Activated CD4-positive, alpha-beta T cell treated with anti-CD3 and anti-CD28 coated beads, Interleukin-2, amount 50 U/mL, for 24 hours (primary cell): Measurements from ENCODE around the gene LAMTOR4.
"Not testable (repeated sequence)": the region's sequence is repeated elsewhere in the genome, so short reads cannot be mapped to it uniquely, and the experiment has no call there.

ENCODE experiments used
- DNase-seq, 2 donors: peaks; one replicate each; pipeline ENCODE4 v3.0.0-alpha.2; 2020; ENCODE audit warnings: low read depth in 1 of 2, low spot score in 1 of 2

LAMTOR4 gene

GRCh38 chr7:100195901-100196322, 47.2 kb downstream of the LAMTOR4 start:
- DNase-seq: not testable (repeated sequence)

DNA sequence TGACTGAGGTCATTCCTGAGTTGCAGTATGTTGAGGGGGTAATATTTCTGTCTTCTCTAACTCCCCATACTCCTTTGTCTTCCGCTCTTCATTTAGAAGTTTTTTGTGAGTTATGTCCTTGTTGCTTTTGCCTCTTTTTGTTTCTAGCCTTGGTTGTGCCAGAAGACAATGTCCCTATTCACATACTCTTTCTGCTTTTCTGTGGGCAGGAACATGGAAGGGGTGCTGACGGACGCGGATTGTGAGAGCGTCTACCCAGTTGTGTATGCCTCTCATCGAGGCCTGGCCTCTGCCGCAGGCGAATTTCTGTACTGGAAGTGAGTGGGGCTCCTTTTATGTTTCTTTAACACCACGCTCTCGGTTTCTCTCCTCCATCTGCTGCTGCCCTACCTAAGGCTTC, 49.5 kb downstream of the LAMTOR4 start:
- no peak for DNase-seq

- no peak for DNase-seq
Measured at GRCh38 chr7:100200693-100201092, 52.0 kb downstream of the LAMTOR4 start.
